NCI-H2227 treated with DMSO at 0.1 percent for 48 hours (cell line): Measurements from ENCODE around the gene GRIN1.

Experiments
- DNase-seq: peaks from one replicate; lab custom pipeline; 2025; lab: John Stamatoyannopoulos, UW

The GRIN1 gene

DNA sequence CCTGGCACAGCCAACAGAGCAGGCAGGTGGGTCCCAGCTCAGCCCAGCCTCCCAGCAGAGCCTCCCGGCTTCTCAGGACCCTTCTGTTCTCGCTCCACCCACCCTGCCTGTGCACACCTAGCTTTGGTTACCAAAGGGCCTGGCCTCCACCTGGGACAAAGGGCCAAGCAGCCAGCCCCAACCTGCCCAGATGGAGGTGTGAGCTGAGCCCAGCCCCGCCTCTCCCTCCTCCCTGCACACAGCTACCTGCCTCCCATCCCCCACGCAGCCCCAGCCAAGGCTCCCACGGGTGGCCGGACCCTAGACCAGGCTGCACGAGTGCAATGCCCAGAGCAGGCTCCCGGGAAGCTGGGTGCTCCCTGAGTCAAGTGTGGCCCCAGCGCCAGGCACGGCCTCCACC lies 56.0 kb downstream of the GRIN1 start:
- DNase-seq, result no peak

DNA sequence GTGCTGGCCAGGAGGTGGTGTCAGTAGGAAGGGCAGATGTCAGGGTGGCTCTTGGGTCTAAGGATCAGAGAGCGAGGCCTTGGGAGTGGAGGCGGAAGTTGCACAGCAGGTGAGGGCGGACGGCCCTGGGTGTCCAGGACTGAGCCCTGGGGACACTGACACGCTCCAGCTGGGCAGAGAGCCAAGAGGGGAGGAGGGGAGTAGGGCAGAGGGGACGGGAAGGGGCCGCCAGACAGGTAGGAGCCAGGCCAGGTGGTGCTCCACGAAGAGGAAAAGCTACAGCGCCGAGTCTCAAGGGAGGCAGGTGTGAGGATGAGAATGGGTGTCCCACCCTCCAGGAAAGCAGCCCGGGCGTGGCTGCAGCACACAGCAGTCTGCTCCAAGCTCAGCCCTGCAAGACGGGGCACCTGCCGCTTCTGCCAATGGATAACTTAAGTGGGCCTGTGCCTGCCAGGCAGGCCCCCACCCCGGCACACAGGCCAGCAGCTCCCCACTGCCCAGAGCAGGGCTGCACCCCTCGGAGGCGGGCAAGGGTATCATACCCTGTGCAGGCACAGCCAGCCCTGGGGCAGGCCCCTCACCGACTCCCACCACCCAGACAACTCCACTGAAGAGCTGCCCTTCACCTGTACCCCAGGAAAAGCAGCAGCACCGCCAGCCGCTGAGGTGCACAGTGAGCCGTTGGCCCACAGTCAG lies 56.7 kb downstream of the GRIN1 start:
- no peak for DNase-seq

DNA sequence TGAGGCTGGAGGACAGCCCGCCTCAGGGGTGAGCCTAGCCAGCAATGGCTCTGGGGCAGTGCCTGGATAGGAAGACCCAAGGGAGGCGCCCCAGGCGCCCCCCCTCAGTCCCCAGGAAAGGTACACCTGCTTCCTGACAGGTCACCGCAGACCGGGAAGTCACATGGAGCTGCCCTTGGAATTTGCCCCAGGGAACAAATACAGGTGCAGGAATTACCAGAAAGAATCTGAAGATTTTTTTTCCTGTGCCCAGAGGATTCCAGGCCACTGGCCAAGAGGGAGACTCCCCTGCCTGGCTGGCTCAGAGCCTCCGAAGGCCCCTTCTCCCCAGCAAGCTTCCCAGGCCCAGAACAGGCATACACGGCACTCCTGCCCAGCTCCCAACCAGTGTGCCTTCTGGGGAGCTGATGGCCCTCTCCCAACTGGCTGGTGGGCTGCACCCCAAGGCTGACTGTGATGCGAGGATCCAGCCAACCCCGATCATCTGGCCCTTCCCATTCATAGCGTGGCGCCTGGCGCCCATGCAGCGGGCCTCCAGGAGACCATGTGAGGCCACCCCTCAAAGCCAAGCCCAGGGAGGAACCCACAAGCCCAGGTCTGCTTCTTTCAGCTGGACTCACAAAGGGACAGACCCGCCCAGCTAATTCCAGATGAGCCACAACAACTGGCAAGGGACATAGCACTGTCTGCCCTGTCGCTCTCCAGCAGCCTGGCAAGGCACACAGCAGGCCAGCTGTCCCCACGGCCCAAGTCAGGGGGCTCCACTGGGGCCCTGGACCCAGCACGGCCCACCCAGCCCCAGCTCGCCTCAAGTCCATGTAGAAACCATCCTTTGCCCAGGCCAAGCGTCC lies 59.3 kb downstream of the GRIN1 start:
- no peak for DNase-seq

GRCh38 chr9:137198902-137199283 lies 59.9 kb downstream of the GRIN1 start:
- no peak for DNase-seq

GRCh38 chr9:137199411-137200121 lies 60.6 kb downstream of the GRIN1 start:
- no peak for DNase-seq

- peak; percentile 92 for DNase-seq
Measured at GRCh38 chr9:137200311-137201204, 61.6 kb downstream of the GRIN1 start, which contains the start of gene TPRN. TSS of gene TPRN (minus strand) at chr9:137200741. CDS start at chr9:137200711, 30 bp downstream.

DNA sequence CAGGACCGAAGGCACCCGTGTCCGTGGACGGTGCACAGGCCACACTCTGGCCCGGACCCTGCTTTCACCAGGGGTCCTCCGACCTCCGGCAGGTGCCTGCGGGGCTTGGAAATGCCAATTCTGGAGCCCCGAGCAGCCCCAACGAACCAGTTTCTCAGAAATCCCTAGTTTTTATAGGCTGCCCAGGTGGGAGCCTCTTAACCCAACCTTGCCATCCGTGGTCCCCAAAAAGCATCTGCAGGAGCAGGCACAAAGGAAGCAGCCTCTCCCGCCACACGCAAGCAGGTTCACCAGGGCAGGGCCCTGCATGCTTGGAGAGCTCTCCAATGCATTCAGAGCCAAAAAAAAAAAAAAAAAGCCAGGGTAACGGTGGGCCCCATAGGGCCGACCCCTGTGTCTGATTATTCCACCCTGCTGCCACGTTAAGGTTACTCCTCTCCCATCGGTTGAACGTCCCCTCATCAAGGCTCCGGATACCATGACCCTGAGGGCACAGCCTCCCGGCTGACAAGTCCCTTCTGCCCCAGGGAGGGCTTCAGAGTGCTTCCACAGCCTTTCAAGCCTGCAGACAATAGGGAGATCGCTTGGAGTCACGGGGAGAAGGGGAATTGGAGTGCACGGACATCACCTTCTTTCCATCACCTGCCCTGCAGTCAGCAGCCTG lies 62.4 kb downstream of the GRIN1 start:
- no peak for DNase-seq

DNA sequence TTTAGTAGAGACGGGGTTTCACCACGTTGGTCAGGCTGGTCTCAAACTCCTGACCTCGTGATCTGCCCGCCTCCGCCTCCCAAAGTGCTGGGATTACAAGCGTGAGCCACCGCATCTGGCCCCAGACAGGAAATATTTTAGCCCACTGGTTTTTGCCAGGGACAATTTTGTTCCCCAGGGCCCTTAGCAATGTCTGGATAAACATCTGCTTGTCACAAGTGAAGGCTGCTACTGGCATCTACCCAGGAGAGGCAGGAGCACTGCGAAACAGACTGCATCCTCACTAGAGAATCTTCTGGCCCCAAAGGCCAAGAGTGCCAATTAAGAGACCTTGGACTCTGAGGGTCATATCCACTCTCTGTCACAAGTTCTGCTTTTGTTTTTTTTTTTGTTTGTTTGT lies 64.0 kb downstream of the GRIN1 start:
- DNase-seq, result no peak

DNA sequence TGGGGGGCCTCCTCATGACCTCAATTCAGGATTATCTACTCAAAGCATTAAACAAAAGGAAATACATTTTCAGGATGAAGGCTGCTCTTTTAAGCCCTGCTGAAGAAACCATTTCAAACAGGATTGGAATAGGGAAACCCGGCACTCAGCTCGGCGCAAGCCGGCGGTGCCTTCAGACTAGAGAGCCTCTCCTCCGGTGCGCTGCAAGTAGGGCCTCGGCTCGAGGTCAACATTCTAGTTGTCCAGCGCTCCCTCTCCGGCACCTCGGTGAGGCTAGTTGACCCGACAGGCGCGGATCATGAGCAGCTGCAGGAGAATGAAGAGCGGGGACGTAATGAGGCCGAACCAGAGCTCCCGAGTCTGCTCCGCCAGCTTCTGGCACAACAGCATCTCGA lies 65.8 kb downstream of the GRIN1 start:
- DNase-seq, result no peak

GRCh38 chr9:137205126-137206069 lies 66.4 kb downstream of the GRIN1 start, which contains the start of the genes NDOR1 and TMEM203:
TSS of gene NDOR1 (plus strand) at chr9:137205700. CDS start at chr9:137205778, 78 bp downstream.
TSS of gene TMEM203 (minus strand) at chr9:137205648. CDS start at chr9:137205414, 234 bp downstream.
- peak; percentile 54 for DNase-seq

- no peak for DNase-seq
Measured at GRCh38 chr9:137206602-137207001, 67.6 kb downstream of the GRIN1 start.

DNA sequence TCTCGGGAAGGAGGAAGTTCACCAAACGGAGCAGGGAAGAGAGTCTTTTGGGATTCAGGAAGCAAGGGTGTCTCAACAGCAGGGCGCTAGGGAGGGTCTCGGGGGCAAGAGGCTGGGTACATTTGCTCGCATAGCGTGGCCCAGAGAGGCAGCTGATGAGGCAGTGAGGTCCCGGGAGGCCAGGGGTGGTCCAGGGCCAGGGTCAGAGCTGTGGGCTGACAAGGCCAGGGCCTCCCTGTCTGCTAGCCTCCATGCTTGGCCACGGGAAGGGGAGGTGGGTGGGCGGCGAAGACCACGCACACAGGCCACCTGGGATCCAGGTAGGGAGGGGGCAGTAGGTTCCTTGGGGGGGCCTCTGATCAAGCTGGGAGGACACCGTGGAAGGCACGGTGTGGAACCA lies 72.6 kb downstream of the GRIN1 start:
- no peak for DNase-seq

GRCh38 chr9:137212520-137212919 lies 73.6 kb downstream of the GRIN1 start:
- no peak for DNase-seq

DNA sequence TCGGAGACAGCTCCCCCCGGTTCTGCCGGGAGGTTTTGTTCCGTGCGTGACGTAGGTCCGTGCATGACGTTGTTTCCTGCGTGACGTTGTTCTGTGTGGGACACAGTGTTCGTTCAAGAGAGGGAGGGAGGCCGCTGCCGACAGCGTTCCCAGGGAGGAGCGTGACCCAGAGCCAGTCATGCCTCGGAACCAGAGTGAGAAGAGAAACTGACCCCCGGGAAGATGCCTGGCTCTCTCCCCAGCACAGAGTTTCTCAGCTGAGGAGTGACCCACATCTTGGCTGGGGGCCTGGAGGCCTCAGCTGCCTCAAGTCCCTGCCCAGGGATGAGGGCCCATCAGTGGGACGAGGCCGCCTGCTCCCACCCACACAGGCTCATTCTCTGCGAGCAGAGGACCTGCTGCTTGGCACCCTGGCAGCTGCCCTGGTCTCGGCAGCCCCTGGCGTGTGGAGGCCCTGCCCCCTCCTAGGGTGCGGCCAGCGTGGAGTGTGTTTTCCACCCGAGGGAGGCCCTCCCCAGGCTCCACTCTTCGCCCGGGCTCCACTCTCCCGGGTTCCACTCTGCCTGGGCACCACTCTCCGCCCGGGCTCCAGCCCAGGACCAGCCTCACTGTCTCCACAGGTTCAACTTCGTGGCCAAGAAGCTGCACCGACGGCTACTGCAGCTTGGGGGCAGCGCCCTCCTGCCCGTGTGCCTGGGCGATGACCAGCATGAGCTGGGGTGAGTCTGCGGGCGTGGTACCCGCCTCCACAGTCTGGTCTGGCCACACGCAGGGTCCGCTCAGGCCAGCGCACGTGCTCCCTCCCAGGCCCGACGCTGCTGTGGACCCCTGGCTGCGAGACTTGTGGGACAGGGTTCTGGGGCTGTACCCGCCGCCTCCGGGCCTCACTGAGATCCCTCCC lies 74.5 kb downstream of the GRIN1 start:
- DNase-seq, result no peak

DNA sequence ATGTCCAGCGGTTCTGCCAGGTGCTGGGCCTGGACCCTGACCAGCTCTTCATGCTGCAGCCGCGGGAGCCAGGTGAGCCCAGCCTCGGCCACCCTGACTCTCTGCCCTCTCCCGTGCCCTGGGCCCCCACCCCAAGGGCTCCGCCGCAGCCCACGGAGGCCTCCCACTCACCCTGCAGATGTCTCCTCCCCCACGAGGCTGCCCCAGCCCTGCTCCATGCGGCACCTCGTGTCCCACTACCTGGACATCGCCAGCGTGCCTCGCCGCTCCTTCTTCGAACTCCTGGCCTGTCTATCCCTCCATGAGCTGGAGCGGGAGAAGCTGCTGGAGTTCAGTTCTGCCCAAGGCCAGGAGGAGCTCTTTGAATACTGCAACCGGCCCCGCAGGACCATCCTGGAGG lies 75.7 kb downstream of the GRIN1 start:
- no peak for DNase-seq

- DNase-seq, result no peak
Measured at GRCh38 chr9:137215196-137215986, 76.4 kb downstream of the GRIN1 start.

DNA sequence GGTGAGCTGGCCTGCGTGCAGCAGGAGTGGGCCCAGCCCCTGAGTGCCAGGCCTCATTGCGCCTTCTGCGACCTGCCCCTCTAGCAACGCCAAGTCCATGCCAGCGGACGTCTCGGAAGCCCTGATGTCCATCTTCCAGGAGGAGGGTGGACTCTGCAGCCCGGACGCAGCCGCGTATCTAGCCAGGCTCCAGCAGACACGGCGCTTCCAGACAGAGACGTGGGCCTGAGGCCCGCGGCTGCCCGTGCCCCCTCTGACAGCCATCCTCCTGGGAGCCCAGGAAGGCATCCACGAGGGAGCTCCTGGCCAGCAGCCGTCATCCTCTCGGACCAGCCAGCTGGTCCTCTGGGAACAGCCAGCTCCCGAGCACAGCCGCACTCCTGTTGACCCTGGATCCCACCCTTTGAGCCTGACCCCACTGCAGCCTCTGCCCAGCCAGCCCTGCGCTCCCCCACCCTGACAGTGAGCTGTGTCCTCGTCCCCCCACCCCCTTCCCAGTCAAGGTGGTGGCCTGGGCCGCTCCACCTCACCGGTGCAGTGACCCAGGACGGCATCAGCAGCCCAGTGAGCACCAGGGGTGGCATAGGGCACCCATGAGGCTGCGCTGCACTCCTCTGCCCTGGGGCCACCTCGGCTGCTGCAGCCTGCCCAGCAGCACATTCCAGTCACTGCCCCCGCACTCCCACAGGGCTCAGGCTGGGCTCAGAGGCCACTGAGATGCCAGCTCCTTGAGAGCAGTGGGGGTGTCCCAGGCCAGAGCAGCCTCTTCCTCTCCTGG lies 77.4 kb downstream of the GRIN1 start:
- no peak for DNase-seq
